ENCODE measurements around the gene PKLR.

- peak; percentile 4; the same call in 1 of the 2 replicates for TF ChIP-seq POLR2AphosphoS5 (IDR thresholded peaks at IDR 0.05; ENCODE audit: low read depth, low read length)
- peak; percentile 55 for TF ChIP-seq POLR2A (IDR thresholded peaks at IDR 0.05; ENCODE audit: low read depth, low read length)
- peak; percentile 48; the same call in 1 of the 2 replicates for TF ChIP-seq TAF1 (IDR thresholded peaks at IDR 0.05; ENCODE audit: borderline replicate concordance, low read depth, low read length)
Measured at GRCh38 chr1:155308493-155309422, 7.5 kb upstream of the PKLR start, which contains the start of gene FDPS.
